ENCODE results near the gene SPATA6.
"Not testable (repeated sequence)": the region's sequence is repeated elsewhere in the genome, so short reads cannot be mapped to it uniquely, and the experiment has no call there.

The SPATA6 gene

GRCh38 chr1:48374785-48375184 is 97.2 kb downstream of the SPATA6 start:
- TF ChIP-seq JUND (IDR thresholded peaks at IDR 0.05; ENCODE audit: low read depth): no peak
- in situ Hi-C loops (cut with HindIII; ENCODE audit: low pct_unique_long_range_greater_than_20kb, low sequenced_read_pairs): no loop called here
- DNase-seq (ENCODE audit: low read depth in 1 of 2, low spot score in 1 of 2): no peak

GRCh38 chr1:48371598-48371997 is 100.4 kb downstream of the SPATA6 start:
- in situ Hi-C loops (cut with HindIII; ENCODE audit: low pct_unique_long_range_greater_than_20kb, low sequenced_read_pairs): no loop called here
- TF ChIP-seq JUND (IDR thresholded peaks at IDR 0.05; ENCODE audit: low read depth): no peak
- no peak for DNase-seq (ENCODE audit: low read depth in 1 of 2, low spot score in 1 of 2)

GRCh38 chr1:48362901-48363300 is 109.1 kb downstream of the SPATA6 start:
- no peak for DNase-seq (ENCODE audit: low read depth in 1 of 2, low spot score in 1 of 2)
- in situ Hi-C loops (cut with HindIII; ENCODE audit: low pct_unique_long_range_greater_than_20kb, low sequenced_read_pairs): no loop called here
- TF ChIP-seq JUND (IDR thresholded peaks at IDR 0.05; ENCODE audit: low read depth): no peak

GRCh38 chr1:48356901-48357300 is 115.1 kb downstream of the SPATA6 start:
- in situ Hi-C loops (cut with HindIII; ENCODE audit: low pct_unique_long_range_greater_than_20kb, low sequenced_read_pairs): no loop called here
- DNase-seq (ENCODE audit: low read depth in 1 of 2, low spot score in 1 of 2): no peak
- TF ChIP-seq JUND (IDR thresholded peaks at IDR 0.05; ENCODE audit: low read depth): no peak

GRCh38 chr1:48344373-48344772 is 127.6 kb downstream of the SPATA6 start:
- in situ Hi-C loops (cut with HindIII; ENCODE audit: low pct_unique_long_range_greater_than_20kb, low sequenced_read_pairs): no loop called here
- no peak for TF ChIP-seq JUND (IDR thresholded peaks at IDR 0.05; ENCODE audit: low read depth)
- no peak for DNase-seq (ENCODE audit: low read depth in 1 of 2, low spot score in 1 of 2)

GRCh38 chr1:48341221-48341620 is 130.8 kb downstream of the SPATA6 start:
- in situ Hi-C loops (cut with HindIII; ENCODE audit: low pct_unique_long_range_greater_than_20kb, low sequenced_read_pairs): no loop called here
- no peak for DNase-seq (ENCODE audit: low read depth in 1 of 2, low spot score in 1 of 2)
- TF ChIP-seq JUND (IDR thresholded peaks at IDR 0.05; ENCODE audit: low read depth): no peak

- no peak for TF ChIP-seq JUND (IDR thresholded peaks at IDR 0.05; ENCODE audit: low read depth)
- DNase-seq (ENCODE audit: low read depth in 1 of 2, low spot score in 1 of 2): no peak
- in situ Hi-C loops (cut with HindIII; ENCODE audit: low pct_unique_long_range_greater_than_20kb, low sequenced_read_pairs): no loop called here
Observed at GRCh38 chr1:48338257-48338656, 133.7 kb downstream of the SPATA6 start.

- DNase-seq (ENCODE audit: low read depth in 1 of 2, low spot score in 1 of 2): no peak
- no peak for TF ChIP-seq JUND (IDR thresholded peaks at IDR 0.05; ENCODE audit: low read depth)
- in situ Hi-C loops (cut with HindIII; ENCODE audit: low pct_unique_long_range_greater_than_20kb, low sequenced_read_pairs): no loop called here
Observed at GRCh38 chr1:48333316-48333715, 138.7 kb downstream of the SPATA6 start.

- DNase-seq (ENCODE audit: low read depth in 1 of 2, low spot score in 1 of 2): no peak
- in situ Hi-C loops (cut with HindIII; ENCODE audit: low pct_unique_long_range_greater_than_20kb, low sequenced_read_pairs): no loop called here
Observed at GRCh38 chr1:48332115-48332514, 139.9 kb downstream of the SPATA6 start.

GRCh38 chr1:48329905-48330304 is 142.1 kb downstream of the SPATA6 start:
- no peak for DNase-seq (ENCODE audit: low read depth in 1 of 2, low spot score in 1 of 2)
- no peak for TF ChIP-seq JUND (IDR thresholded peaks at IDR 0.05; ENCODE audit: low read depth)
- in situ Hi-C loops (cut with HindIII; ENCODE audit: low pct_unique_long_range_greater_than_20kb, low sequenced_read_pairs): no loop called here

More at GRCh38 chr1:48332115-48332514, 139.9 kb downstream of the SPATA6 start:
- no peak for TF ChIP-seq JUND (IDR thresholded peaks at IDR 0.05; ENCODE audit: low read depth)

- in situ Hi-C loops (cut with HindIII; ENCODE audit: low pct_unique_long_range_greater_than_20kb, low sequenced_read_pairs): no loop called here
- TF ChIP-seq JUND (IDR thresholded peaks at IDR 0.05; ENCODE audit: low read depth): no peak
- no peak for DNase-seq (ENCODE audit: low read depth in 1 of 2, low spot score in 1 of 2)
Observed at GRCh38 chr1:48329486-48329885, 142.5 kb downstream of the SPATA6 start.

GRCh38 chr1:48311829-48312228 is 160.2 kb downstream of the SPATA6 start:
- in situ Hi-C loops (cut with HindIII; ENCODE audit: low pct_unique_long_range_greater_than_20kb, low sequenced_read_pairs); DNase-seq (ENCODE audit: low read depth in 1 of 2, low spot score in 1 of 2): not testable (repeated sequence)

- DNase-seq (ENCODE audit: low read depth in 1 of 2, low spot score in 1 of 2): no peak
- in situ Hi-C loops (cut with HindIII; ENCODE audit: low pct_unique_long_range_greater_than_20kb, low sequenced_read_pairs): no loop called here
- no peak for TF ChIP-seq JUND (IDR thresholded peaks at IDR 0.05; ENCODE audit: low read depth)
Observed at GRCh38 chr1:48309564-48310082, 162.4 kb downstream of the SPATA6 start.

- no peak for TF ChIP-seq JUND (IDR thresholded peaks at IDR 0.05; ENCODE audit: low read depth)
- in situ Hi-C loops (cut with HindIII; ENCODE audit: low pct_unique_long_range_greater_than_20kb, low sequenced_read_pairs): no loop called here
- DNase-seq (ENCODE audit: low read depth in 1 of 2, low spot score in 1 of 2): peak in 1 of 2 experiments; percentile 0
Observed at GRCh38 chr1:48302652-48303051, 169.4 kb downstream of the SPATA6 start.

All from T47D (cell line).